GM21367 (cell line): ENCODE data around the gene KLK13.

Source experiments
- ATAC-seq: cut with Tn5 transposase; IDR thresholded peaks from one replicate; pipeline ENCODE4 v1.9.1; 2021; ENCODE audit not compliant: unreplicated experiment

Gene KLK13

GRCh38 chr19:51091895-51092873 lies 27.3 kb upstream of the KLK13 start:
- no peak for ATAC-seq

GRCh38 chr19:51091126-51091525 lies 26.2 kb upstream of the KLK13 start:
- ATAC-seq: no peak

- ATAC-seq: no peak
Observed at GRCh38 chr19:51090471-51090870, 25.6 kb upstream of the KLK13 start.

DNA sequence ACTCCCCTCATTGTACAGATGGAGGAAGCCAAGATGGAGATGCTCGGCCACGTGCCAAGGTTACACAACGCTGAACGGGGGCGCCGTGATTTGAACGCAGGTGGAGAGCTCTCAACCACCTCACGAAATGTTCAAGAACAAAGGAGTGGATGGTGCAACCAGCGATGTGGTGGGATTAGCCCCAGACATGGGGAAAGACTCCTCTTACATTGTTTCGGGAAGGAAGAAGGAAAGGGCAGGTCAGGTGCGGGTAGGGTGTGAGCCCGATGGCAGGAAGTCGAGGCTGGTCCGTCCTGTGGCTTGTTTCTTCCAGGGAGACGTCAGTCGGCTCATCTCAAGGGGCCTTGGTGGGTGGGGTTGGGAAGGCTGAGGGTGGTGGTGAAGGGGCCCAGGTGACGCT lies 24.9 kb upstream of the KLK13 start:
- no peak for ATAC-seq

DNA sequence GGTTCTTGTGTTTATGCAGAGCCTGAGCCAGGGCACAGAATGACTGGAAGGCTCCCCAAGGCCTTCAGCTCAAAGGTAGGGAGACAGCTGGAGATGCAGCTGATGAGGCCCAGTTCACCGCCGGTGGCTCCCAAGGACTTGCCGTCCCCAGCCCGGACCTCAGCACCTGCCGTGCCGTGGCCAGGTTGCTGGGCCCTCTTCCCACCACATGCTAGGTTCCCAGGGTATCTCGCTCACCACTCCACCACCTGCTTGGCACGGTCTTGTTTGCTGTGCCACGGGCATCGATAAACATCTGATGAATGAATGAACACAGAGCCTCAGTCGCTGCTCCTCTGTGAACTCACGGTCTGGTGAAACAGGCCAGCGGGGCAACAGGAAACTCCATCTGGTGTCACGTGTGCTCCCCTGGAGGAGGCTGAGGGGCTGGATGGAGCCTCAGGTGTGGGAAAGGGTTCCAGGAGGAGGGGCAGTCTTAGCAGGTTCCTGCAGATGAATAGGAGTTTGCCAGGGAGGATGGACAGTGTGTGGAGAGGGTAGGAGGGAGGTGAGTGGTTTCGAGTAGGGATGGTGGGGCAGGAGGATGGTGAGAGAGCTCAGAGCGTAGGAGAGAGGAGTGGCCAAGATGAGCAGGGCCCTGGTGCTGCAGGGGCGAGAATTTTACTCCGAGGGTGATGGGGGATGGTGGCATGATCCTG lies 21.4 kb upstream of the KLK13 start:
- no peak for ATAC-seq

DNA sequence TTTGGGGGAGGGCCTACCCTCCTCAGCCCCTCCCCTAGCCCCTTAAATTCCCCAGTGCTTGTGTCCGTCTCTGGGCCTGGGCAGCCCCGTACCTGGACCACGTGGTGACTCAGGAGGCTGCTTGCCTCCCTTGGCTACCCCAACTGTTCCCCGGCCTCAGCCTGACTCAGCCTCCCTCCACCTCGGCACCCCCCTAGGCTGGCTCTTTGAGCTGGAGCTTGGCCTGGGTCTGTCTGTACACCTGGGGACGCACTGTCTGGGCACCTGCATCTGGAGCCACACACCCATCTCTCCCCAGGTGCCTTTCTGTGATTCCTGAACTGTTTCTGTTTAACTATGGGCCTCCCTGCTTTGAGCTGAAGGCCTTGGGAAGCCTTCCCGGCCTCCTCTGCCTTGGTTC lies 19.6 kb upstream of the KLK13 start:
- ATAC-seq: no peak

DNA sequence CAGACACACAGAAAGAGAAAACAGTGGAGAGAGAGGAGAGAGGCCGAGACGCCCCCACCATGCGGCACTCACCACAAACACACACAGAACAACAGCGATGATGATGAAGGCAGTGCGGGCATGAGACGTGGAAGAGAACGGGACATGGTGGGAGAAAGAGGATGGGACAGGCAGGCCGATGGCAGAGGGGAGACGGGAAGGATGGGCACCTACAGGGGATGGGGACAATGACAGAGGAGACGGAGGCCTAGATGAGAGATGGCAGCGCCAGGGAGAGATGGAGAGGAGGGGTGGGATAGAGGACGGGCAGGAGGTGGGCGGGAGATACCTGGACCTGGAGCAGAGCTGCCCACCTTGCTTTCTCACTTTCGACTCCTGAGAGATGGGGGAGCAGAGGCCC lies 18.9 kb upstream of the KLK13 start:
- ATAC-seq: no peak

GRCh38 chr19:51083181-51083580 lies 18.3 kb upstream of the KLK13 start:
- no peak for ATAC-seq

- ATAC-seq: no peak
Observed at GRCh38 chr19:51082611-51083010, 17.7 kb upstream of the KLK13 start, which contains the start of gene KLK14. KLK14 (minus strand) TSS chr19:51082887; CDS start chr19:51082614, 273 bp downstream.

GRCh38 chr19:51081476-51081875 lies 16.6 kb upstream of the KLK13 start:
- no peak for ATAC-seq

DNA sequence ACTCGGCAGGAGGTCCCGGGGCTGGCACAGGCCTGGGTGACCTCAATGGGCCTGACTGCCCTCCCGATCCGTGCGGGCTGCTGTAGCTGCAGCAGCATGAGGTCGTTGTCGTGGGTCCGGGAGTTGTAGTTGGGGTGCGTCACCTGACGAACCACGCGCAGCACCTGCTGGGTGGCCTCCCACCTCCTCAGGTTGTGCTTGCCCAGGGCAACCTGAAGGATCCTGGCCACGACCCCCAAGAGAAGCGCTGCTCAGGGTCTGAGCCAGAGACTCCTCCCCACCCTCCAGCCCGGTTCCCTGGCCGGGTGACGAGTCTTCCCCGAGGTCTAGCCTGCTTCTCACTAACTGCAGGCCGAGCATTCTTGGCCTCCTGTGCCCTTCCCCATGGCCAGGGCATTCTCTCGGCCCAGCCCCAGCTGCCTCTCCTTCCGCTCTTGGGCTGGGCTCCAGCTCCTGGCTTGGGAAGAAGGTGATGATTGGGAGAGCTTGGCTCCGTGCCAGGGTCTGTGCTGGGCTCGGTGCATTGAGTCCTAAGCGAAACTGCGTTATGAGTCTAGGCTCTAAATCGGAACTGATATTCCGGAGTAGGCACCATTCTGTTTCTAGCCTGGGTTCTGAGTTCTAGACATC lies 14.7 kb upstream of the KLK13 start:
- no peak for ATAC-seq

- no peak for ATAC-seq
Observed at GRCh38 chr19:51078731-51079130, 13.8 kb upstream of the KLK13 start.

DNA sequence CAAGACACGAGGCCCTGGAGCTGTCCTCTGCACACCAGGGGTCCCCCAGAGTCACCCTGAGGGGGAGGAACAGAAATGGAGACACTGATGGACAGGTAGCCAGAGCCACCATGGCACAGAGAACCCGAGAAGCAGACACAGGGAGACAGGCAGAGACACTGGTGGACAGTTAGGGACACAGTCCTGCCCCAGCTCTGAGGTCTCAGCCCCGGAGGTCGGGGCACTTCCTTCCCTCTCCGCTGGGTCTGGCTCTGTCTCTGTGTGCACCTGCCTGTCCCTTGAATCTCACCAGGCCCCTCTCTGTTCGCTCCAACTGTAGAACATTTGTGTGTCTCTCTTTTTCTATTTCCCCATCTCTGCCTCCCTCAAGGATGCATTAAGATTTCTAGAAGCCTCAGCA lies 13.2 kb upstream of the KLK13 start:
- no peak for ATAC-seq

- no peak for ATAC-seq
Observed at GRCh38 chr19:51076631-51077213, 11.8 kb upstream of the KLK13 start.

GRCh38 chr19:51075998-51076397 lies 11.1 kb upstream of the KLK13 start:
- no peak for ATAC-seq

- no peak for ATAC-seq
Observed at GRCh38 chr19:51071095-51071405, 6.2 kb upstream of the KLK13 start.

GRCh38 chr19:51070334-51071094 lies 5.6 kb upstream of the KLK13 start:
- ATAC-seq: no peak

DNA sequence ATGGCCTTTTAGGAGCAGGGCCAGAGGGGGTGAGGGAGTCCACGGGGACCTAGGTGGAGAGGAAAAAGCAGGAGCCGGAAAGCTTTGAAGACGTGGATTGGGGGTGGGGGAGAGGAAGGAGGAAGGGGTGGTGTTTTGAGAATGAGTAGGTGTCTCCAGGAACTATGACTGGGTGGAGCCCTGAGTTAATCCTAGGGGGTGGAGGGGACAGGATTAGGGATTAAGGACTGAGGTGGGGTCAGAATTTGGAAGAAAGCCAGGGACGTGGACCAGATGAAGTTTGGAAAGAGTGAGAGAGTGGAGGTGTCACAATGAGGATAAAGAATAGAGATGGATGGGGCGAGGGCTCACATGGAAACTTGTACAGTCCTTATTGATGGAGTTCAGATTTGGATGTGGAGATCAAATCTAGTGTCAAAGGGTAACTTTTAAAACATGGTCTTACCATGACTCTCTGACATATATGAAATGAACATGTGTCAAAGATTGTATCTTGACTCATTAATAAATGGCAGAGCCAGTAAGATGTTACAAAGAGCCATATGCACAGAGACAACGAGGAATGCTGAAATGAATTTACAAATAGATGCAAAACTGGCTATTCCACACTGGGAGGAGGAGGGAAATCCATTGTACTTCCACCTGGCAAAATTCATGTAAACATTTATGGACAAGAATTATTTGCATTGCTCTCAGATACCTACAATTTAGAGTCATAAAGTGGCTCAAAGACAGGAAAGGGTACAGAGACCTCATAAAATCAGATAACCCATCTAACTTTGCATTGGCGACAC lies 1.7 kb upstream of the KLK13 start:
- ATAC-seq: no peak

GRCh38 chr19:51065221-51065960 lies 499 bp upstream of the KLK13 start:
- ATAC-seq: no peak
